RKO (cell line): ENCODE results near the gene RET.

Experiments used
- DNase-seq: peaks from one replicate; pipeline ENCODE4 v3.0.0-alpha.2; 2016; ENCODE audit warnings: low spot score

RET gene

DNA sequence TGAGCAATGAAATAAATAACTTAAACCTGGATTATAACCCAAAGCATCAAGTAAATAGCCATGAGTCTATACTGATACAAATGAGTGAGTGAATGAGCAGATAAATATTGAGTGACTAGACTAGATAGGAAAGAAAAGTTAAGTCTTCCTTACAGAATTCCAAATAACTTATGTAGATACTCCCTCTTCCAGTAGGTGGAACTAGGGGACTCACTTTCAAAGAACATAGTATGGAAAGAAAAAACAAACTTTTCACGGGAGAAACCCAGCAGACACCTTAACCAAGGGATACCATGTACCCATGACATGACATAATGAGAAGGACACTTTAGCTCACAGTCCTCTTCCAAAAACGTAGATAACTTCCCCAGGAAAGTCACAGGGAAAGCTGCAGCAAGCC lies 93.6 kb downstream of the RET start:
- peak; percentile 55 for DNase-seq

GRCh38 chr10:43172645-43173044 lies 95.8 kb downstream of the RET start:
- no peak for DNase-seq

- no peak for DNase-seq
These were observed 96.3 kb downstream of the RET start for GRCh38 chr10:43173120-43173519.

GRCh38 chr10:43174969-43175368 lies 98.1 kb downstream of the RET start:
- no peak for DNase-seq

DNA sequence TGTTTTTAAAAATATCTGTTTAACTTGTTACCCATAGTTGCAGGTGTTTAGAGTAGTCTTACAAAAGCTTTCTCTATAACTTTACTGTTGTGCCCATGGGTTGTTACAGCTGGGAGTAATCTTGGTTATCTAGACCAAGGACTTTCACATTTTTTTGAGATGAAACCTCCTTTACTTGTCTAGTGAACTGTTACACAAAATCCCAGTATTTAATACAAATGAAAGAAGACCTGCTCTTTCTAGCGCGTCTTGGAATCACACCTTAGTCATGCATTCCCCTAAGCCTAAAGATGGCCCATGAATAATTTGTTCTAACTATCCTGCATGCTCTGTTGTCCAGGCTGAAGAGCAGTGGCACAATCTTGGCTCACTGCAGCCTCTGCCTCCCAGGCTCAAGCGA lies 99.4 kb downstream of the RET start:
- no peak for DNase-seq

- no peak for DNase-seq
These were observed 100.7 kb downstream of the RET start for GRCh38 chr10:43177595-43177994.
